Retinal pigment epithelial cell (primary cell): ENCODE results near the gene P2RX6.

Experiments
- DNase-seq: peaks from one replicate; pipeline ENCODE4 v3.0.0-alpha.2; 2010; ENCODE audit warnings: low read depth
- H3K4me3 ChIP-seq: 2 replicates; pipeline ENCODE4 v1.5.1; 2011; ENCODE audit warnings: mild to moderate bottlenecking, low read length, control low read depth, moderate library complexity
- TF ChIP-seq, protein P1 (sequence below): conservative IDR thresholded peaks from 2 replicates; pipeline ENCODE4 v1.5.1; 2011; ENCODE audit warnings: low read depth, low read length, control low read depth, inconsistent platforms

The P2RX6 gene

DNA sequence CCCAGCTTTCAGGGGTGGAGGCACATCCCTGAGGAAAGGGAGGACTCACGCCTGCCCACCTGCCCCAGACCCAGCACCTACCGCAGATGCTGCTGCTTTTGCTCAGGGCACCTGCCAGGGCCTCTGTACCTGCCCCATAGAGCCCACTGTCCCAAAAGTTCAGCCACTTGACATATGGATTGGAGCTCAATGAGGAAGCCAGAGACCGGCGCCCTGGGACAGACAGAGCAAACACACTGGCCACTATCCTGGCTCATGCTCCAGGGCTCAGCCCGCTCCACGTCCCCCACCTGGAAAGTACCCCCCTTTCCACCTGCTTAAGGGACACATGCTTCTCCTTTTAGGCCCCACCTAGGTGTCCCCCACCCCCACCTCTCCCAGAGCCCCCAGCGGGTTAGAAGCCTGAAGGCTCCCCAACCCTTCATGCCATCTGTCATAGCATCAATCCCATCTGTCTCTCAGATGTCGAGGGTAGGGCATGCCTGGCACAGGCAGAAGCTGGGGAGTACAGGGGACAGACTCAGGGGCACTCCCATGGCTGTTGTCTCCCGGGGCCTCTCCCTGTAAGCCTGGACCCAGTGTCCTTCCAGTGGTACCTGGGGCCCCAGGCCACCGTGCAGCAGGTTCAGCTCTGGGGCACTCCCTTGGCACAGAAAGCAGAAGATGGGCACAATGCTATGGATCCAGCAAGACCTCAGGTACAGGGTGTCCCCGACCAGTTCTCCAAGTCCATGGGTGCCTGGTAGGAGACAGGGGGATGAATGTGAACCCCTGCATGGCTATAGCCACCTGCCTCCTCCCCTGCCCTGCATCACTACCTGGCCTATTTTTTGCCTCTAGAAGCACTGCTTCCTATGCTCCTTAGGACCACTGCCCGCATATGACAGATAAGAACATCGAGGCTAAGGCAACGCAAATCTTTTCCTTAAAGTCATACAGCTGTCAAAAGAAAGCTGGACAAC is 2.2 kb upstream of the P2RX6 start:
- DNase-seq: no peak
- TF ChIP-seq, protein P1, sequence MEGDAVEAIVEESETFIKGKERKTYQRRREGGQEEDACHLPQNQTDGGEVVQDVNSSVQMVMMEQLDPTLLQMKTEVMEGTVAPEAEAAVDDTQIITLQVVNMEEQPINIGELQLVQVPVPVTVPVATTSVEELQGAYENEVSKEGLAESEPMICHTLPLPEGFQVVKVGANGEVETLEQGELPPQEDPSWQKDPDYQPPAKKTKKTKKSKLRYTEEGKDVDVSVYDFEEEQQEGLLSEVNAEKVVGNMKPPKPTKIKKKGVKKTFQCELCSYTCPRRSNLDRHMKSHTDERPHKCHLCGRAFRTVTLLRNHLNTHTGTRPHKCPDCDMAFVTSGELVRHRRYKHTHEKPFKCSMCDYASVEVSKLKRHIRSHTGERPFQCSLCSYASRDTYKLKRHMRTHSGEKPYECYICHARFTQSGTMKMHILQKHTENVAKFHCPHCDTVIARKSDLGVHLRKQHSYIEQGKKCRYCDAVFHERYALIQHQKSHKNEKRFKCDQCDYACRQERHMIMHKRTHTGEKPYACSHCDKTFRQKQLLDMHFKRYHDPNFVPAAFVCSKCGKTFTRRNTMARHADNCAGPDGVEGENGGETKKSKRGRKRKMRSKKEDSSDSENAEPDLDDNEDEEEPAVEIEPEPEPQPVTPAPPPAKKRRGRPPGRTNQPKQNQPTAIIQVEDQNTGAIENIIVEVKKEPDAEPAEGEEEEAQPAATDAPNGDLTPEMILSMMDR: no peak
- no peak overlapping the region for H3K4me3 ChIP-seq

DNA sequence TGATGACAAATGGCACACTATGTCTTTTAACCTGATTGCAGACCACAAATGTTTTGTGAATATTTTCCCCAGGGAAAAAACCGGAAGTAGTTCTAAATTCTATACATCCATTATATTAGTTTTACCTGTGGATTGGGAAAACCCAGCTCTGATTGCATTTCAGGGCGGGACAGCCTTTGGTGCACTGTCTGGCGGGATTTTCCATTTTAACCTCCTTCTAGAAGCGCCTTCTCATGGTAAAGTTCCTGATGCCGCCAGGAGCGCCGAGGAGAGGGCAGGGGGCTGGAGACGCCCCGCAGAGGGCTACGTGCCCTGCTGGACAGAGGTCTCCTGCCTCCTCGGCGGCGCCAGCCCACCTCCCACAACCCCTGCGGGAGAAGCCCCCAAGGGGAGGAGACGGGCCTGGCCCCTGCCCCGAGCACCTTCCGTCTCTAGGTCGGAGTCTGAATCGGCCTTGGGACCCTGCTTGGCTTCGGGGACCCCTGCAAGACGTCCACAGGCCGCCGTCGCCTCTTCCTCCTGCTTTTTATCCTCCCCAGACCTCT is 1.2 kb upstream of the P2RX6 start:
- H3K4me3 ChIP-seq: peak overlapping the region; percentile 58
- DNase-seq: no peak
- TF ChIP-seq, protein P1: no peak

DNA sequence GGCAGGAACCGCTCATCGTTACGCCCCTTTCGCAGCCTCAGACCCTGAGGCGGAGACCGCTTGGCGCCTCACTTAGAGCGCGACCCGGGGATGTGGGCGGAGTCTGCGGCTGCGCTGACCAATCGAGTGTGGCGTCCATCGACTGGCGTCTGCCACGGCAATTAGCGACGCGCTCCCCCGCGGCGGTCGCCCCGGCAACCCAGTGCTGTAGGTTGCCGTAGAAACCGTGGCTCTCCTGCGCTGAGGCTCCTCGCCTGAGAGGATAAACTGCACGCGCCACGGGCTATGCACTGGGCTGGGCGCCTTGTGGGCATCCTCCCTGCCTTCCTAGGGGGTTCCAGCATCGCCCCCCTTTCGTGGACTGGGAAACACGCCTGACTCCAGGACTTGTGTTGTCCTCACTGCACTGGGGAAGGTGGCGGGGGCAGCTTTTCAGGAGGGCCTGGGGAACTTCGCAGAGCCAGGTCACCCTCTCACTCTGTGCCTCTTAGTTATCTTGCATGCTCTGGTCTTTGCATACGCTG is 701 bp upstream of the P2RX6 start:
- peak overlapping the region; percentile 58 for H3K4me3 ChIP-seq
- TF ChIP-seq, protein P1: no peak
- peak; percentile 65 for DNase-seq

DNA sequence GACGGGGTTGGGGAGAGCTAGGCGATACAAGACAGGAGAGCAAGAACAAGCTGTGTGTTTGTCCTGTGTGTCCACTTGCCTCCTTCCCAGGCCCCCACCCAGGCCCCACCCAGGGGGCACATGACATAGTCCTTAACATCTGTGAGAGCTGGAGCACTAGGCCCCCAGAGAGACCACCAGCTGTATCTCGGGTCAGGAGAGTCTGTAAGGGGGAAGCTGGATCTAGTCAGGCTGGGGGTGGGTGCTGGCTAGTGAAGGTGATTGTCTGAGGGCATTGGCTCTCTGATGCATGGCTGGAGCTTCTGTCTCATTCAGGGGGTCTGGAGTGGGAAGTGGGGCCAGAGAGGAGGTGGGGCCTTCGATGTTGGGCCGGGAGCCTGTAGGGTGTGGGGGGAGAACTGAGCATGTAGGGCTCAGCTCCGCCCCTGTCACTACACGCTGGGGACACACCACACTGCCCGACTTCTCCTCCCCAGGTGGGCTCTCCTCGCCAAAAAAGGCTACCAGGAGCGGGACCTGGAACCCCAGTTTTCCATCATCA is 571 bp downstream of the P2RX6 start:
- no peak overlapping the region for H3K4me3 ChIP-seq
- no peak for DNase-seq
- TF ChIP-seq, protein P1: no peak

DNA sequence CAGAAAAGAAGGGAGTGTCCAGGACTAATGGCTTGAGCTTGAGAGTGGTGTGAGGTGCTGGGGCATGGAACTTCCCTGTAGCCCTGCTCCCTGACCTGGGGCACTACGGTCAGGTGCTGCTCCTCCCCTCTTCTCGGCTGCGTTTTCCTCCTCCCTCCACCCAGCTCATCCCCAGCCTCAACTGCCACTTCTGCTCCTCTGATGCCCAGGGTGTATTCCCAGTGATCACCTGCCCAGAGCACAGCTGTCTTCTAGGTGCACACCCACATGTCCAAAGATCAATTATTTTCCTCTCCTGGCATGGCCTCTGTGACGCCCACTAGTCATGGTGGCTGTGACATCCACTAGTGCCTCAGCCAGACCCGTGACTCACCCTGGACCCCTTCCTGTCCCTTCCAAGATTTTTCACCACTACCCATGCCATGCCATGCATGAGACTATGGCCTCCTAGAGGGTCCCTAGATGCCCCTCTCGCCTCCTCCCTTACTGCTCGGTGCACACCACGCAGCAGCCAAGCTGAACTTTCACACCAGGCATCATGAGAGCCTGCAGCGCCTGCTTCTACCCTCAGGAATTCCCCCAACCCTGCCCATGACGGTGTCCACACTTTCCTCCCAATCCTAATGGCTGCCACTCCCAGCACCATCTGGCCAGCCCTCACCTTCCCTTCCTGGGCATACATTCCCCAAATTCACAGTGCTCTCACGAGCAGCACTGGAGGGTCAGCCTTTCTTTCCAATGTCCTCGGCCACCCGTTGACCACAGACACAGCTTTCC is 1.9 kb downstream of the P2RX6 start:
- no peak overlapping the region for H3K4me3 ChIP-seq
- no peak for DNase-seq
- TF ChIP-seq, protein P1: no peak

DNA sequence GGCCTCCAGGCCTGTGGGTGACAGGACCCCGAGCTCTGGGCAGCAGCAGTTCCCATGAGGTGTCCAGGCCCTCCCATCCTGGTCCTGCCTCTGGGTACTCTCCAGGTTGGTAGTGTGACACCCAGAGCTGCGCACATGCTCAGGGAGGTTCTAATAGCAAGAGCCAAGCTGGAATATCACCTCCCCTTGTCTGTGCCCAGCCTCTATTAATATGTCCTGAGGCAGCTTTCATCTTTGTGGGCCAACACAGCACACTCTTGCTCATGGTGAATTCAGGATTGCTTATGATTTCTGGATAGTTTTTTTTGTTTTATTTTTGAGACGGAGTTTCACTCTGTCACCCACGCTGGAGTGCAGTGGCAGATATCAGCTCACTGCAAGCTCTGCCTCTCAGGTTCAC is 3.3 kb downstream of the P2RX6 start:
- TF ChIP-seq, protein P1: no peak
- H3K4me3 ChIP-seq: no peak overlapping the region
- DNase-seq: no peak
